ENCODE data around the gene IFITM5.
"Not testable (repeated sequence)": the region's sequence is repeated elsewhere in the genome, so short reads cannot be mapped to it uniquely, and the experiment has no call there.

IFITM5 gene

GRCh38 chr11:282171-282570 is 17.2 kb downstream of the IFITM5 start:
- DNase-seq: no peak

- DNase-seq: no peak
Observed at GRCh38 chr11:281486-282161, 17.7 kb downstream of the IFITM5 start.

DNA sequence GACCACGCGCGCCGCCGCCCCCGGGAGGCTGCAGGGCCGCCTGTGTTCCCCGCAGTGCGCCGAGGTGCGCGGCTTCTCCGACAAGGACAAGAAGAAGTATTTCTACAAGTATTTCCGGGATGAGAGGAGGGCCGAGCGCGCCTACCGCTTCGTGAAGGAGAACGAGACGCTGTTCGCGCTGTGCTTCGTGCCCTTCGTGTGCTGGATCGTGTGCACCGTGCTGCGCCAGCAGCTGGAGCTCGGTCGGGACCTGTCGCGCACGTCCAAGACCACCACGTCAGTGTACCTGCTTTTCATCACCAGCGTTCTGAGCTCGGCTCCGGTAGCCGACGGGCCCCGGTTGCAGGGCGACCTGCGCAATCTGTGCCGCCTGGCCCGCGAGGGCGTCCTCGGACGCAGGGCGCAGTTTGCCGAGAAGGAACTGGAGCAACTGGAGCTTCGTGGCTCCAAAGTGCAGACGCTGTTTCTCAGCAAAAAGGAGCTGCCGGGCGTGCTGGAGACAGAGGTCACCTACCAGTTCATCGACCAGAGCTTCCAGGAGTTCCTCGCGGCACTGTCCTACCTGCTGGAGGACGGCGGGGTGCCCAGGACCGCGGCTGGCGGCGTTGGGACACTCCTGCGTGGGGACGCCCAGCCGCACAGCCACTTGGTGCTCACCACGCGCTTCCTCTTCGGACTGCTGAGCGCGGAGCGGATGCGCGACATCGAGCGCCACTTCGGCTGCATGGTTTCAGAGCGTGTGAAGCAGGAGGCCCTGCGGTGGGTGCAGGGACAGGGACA is 18.4 kb downstream of the IFITM5 start:
- no peak for DNase-seq

- no peak for DNase-seq
Observed at GRCh38 chr11:279966-280705, 19.2 kb downstream of the IFITM5 start.

- DNase-seq: no peak
Observed at GRCh38 chr11:279040-279965, 20.0 kb downstream of the IFITM5 start.

GRCh38 chr11:278001-278951 is 21.1 kb downstream of the IFITM5 start, which contains the start of gene NLRP6:
Gene NLRP6, plus strand, starts transcription at chr11:278407. Its CDS starts 163 bp downstream, at chr11:278570.
- DNase-seq: no peak

GRCh38 chr11:276219-276618 is 23.1 kb downstream of the IFITM5 start:
- DNase-seq: no peak

- DNase-seq: no peak
Observed at GRCh38 chr11:272931-273198, 26.5 kb downstream of the IFITM5 start.

DNA sequence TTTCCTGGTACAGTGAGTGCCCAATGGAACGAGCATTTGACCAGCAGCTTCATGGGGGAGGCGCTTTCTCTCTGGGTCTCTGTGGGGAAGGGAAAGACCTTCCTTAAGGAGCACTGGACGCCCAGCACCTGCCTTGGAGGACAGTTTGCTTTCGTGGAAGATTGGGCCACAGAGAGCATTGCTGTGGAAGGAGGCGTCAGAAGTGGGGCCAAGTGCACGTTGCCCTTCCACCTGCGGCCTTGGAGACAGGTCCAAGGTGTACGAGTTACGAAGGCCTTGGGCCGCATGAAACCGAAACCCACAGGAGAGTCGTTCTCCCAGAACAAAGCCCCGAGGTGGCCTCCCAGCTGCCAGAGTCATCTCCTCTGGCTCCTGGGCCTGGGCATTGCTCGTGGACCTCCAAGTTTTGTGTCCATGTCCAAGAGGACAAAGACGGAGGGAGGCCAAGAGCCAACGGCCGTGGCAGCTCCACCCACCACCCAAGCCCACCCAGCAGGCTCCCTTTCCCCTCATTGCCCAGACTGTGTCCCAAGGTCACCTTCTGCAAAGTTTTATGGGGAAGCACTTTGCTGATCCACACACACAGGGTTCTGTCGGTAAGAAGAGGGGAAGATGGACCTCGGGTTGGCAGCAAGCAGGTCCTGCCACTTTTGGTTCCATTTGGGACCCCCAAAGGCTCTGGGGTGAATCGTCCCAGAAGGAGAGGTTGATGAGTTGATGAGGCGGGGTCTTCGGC is 27.0 kb downstream of the IFITM5 start:
- DNase-seq: no peak

DNA sequence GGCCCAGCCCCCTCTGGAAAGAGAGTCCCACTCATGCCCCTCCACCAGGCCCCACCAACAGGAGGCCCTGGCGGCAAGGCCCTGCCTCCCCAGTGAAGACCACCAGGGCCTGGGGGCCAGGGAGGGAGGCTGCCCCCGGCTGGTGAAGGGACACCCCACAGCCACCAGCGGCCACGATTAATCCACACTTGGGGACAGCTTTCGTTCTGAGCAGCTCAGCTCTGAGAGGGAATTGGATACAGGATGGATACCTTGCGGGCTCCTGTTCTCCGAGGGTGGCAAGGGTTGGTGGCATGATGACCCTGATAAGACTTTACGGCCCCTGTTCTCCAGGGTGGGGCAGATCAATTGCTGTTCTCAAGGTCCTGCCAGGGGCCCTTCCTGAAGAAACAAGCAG is 28.0 kb downstream of the IFITM5 start:
- DNase-seq: no peak

- DNase-seq: no peak
Observed at GRCh38 chr11:270451-271318, 28.6 kb downstream of the IFITM5 start.

- DNase-seq: no peak
Observed at GRCh38 chr11:269146-269890, 30.0 kb downstream of the IFITM5 start.

DNA sequence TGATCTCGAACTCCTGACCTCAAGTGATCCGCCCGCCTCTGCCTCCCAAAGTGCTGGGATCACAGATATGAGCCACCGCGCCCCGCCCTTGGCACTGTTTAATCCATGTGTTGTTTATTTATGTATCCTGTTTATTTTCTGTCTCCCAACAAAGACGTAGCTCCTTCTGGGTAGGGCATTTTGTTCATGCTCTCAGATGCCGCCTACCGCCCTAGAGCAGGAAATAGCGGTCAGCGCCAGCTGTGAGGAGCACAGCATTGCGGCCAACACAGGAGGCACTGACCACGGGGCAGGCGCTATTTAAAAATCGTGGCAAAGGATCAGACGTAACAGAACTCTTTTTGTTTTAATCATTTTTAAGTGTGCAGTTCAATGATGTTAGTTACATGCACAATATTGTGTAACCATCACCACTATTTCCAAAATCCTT is 30.6 kb downstream of the IFITM5 start:
- DNase-seq: not testable (repeated sequence)

DNA sequence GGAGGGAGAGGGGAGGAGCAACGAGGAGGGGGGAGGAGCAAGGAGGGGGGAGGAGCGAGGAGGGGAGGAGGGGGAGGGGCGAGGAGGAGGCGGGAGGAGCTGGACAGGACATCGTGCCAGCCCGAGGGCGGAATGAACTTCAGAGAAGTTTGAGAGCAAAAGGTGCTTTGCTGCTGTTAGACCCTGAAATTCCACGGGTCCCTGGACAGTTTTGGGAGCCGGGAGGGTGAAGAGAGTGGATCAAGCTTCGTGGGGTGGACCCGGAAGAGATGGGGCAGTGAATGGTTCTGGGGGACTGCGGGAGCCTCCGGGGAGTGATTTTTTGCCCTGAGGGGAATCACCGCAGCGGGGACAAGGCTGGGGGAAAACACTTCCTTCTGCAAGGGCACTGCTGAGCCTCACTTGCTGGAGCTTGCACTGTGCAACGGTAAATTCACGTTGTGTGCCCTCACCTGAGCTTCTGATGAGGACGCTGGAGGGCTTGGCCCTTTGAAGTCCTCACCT is 31.8 kb downstream of the IFITM5 start:
- DNase-seq: no peak

GRCh38 chr11:266676-267439 is 32.5 kb downstream of the IFITM5 start:
- no peak for DNase-seq

- no peak for DNase-seq
Observed at GRCh38 chr11:261624-262023, 37.7 kb downstream of the IFITM5 start.

DNA sequence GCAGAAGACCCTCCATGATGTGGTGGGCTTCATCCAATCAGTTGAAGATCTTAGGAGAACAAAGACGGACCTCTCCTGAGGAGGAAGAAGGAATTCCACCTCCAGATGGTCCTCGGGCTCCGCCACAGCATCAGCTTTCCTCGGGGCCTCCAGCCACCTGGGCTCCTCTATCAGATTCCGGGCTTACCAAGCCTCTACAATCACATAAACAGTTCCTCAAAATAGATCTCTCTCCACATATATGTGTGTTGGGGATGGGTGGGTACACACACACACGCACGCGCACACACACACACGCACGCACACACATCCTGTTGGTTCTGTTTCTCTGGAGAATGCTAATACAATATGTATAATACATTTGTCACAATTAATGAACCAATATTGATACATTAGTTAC is 39.9 kb downstream of the IFITM5 start:
- DNase-seq: no peak
